Choroid plexus epithelial cell (primary cell): ENCODE measurements around the gene RCBTB2.

Source experiments
- DNase-seq: peaks from one replicate; pipeline ENCODE4 v3.0.0-alpha.2; 2010; ENCODE audit warnings: low read depth
- H3K4me3 ChIP-seq: 2 replicates; pipeline ENCODE4 v1.5.1; 2011; ENCODE audit warnings: low read depth, mild to moderate bottlenecking, control low read depth, low read length, moderate library complexity
- TF ChIP-seq, protein P1 (sequence below): conservative IDR thresholded peaks from 2 replicates; pipeline ENCODE4 v1.5.1; 2011; ENCODE audit warnings: low read depth, mild to moderate bottlenecking, control low read depth, inconsistent platforms, low read length, moderate library complexity

Gene RCBTB2

DNA sequence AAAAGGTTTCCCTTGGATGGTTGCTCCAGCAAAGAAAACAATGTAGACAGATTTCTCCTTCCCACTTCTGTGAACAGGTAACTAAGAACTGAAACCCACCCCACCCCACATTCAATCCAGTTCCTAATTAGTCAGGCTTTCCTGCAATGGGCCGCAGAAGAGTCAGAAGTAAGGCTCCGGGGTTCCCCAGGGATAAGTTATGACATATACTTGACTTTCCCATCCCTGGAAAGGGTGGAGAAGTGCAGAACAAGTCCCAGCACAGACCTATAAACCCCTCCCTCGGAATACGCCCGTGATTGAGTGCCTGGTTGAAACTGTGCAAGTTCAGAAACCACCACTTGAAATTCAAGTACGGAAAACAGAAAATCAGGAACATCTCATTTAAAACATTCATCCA, 24.9 kb downstream of the RCBTB2 start:
- no peak for DNase-seq
- TF ChIP-seq, protein P1, sequence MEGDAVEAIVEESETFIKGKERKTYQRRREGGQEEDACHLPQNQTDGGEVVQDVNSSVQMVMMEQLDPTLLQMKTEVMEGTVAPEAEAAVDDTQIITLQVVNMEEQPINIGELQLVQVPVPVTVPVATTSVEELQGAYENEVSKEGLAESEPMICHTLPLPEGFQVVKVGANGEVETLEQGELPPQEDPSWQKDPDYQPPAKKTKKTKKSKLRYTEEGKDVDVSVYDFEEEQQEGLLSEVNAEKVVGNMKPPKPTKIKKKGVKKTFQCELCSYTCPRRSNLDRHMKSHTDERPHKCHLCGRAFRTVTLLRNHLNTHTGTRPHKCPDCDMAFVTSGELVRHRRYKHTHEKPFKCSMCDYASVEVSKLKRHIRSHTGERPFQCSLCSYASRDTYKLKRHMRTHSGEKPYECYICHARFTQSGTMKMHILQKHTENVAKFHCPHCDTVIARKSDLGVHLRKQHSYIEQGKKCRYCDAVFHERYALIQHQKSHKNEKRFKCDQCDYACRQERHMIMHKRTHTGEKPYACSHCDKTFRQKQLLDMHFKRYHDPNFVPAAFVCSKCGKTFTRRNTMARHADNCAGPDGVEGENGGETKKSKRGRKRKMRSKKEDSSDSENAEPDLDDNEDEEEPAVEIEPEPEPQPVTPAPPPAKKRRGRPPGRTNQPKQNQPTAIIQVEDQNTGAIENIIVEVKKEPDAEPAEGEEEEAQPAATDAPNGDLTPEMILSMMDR: no peak
- H3K4me3 ChIP-seq: no peak overlapping the region

DNA sequence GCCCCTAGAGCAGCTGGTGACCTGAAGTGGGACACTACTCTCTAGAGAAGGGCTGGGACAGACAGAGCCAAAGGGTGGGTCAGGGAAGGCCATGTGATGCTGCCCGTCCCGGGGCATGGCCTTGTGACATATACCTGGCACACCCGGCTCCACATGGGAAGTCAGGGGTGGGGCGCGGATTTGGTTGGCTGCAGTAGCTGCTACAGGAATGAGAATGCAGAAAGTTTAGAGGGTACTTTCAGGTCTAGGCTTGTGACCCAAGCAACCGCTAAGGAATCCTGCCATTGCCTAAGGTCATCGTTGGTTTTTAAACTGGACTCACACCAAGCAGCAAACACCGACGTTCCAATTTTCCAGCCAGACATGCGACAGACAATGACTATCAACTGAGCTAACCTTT, 25.9 kb downstream of the RCBTB2 start:
- TF ChIP-seq, protein P1: no peak
- H3K4me3 ChIP-seq: no peak overlapping the region
- no peak for DNase-seq

DNA sequence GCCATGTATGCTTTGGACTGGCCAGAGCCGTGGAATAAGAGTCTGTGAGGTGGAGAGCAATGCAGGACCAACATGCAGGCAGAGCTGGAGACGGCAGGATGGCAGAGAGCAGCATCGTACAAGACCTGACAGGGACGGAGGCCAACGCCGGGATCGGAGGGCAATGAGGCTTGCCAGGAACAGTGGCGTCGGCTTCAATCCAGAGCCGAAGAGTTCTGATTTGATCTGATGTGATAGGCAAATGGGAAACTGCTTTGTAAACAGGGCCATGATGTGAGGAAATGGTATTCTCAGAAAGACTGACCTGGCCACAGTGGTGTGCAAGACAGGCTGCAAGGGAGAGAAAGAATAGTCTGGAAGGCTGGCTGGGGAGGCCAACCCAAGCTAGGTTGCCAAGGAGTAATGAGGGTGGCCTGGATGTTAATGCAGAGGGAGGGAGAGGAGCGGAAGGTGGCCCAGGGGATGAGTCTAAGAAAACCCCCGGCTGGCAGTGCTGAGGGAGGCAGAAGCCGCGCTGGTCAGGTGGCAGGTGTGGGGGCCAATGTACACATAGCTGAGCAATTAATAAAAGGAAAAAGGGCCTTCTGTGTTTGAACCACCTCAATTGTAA, 26.7 kb downstream of the RCBTB2 start:
- DNase-seq: no peak
- no peak overlapping the region for H3K4me3 ChIP-seq
- TF ChIP-seq, protein P1: no peak

DNA sequence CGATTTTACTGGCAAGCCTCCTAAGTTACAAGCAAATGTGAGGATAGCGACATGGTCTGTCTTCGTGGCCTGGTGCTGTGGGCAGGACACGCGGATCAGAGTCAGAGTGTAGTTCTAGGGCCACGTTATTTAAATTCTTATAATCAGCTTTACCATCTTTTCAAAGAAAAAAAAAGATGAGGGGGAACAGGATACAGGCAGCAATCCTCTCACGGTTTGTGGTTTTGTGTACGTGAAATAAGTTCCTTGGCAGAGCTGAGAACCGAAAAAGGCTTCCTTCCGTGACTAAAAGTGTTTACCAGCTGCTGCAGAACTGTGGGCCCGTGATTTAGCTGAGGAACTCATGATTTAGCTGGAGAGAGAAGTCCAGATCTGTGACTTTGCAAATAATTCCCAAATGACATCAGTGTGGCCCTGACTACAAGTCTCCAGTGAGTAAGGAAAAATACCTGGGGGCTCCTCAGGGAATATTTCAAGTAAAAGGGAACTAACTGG, 27.2 kb downstream of the RCBTB2 start:
- DNase-seq: no peak
- H3K4me3 ChIP-seq: no peak overlapping the region
- TF ChIP-seq, protein P1: no peak

DNA sequence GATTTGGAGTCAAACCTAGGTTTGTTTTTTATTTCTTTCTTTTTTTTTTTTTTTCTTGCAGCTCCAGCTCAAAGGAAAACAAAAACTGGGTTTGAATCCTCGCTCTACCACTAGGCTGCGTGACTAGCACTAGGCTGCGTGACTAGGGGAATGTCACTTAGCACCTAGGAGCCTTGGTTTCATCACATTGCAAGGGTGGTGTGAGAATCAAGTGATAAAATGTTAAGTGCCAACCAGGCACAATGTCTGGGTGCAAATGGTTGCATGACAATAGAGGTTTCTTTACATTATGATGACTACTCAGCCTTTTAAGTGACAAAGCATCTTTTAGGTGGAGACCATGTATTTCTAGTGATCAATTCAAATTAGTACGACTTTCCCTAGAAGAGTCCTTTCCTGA, 27.9 kb downstream of the RCBTB2 start:
- TF ChIP-seq, protein P1: no peak
- no peak for DNase-seq
- H3K4me3 ChIP-seq: no peak overlapping the region

DNA sequence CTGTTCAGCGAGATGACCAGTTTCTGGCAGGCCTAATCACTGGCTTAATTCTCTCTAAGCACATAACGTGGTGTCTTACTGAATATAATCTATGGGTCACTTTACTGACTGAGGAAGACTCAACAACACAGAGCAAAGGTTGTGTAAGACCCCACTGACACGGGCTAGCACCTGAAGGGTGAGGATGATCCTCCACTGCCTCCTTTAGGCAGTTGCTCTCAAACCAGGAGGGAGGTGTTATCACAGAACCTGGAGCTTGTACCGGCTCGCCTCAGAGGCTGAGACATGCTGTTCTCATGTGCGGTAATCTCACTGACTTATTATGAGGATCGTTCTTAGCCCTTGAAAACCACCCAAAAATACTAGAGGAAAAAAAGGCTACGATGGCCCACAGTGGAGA, 28.3 kb downstream of the RCBTB2 start:
- no peak for DNase-seq
- TF ChIP-seq, protein P1: no peak
- no peak overlapping the region for H3K4me3 ChIP-seq

DNA sequence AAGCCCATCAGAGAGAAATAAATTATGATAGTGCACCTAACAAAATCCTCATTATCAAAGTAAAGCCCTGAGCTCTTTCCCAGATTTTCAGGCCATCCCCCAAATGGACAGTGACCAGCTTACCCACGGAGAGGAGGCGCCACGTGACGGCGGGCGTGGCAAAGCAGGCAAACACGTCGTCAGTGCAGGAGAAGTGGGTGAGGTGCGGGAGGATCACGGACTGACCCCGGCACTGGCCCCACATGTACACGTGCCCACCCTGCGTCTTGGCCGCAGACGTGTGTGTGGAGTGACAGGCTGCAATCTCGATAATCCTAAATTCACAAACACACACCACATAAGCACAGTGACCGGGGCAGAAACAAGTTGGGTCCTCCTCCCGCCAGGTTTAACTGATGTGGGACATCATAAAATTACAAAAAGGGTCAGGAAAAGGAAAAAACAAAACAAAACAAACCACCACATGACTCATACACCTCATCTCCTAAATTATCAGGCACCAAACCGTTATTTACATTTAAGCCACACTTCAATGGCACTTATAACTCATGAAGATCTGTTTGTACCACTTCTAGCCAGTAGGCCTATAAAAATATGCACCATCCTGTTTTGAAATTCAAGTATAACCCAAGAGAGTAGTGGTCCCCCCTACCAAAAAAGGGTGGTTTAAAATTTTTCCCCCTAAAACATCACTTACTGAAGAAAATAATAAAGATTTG, 30.1 kb downstream of the RCBTB2 start:
- DNase-seq: no peak
- H3K4me3 ChIP-seq: no peak overlapping the region
- TF ChIP-seq, protein P1: no peak
